WI38 (cell line): ENCODE results near the gene RUNX3.

Source experiments
- H3K4me3 ChIP-seq: 2 replicates; pipeline ENCODE4 v1.5.1; 2011; ENCODE audit warnings: low read depth, mild to moderate bottlenecking, control low read depth, low read length
- TF ChIP-seq, protein P1 (sequence below): IDR thresholded peaks from 2 replicates; pipeline ENCODE4 v1.5.1; 2012; ENCODE audit warnings: low read depth, mild to moderate bottlenecking, control low read depth, low read length

RUNX3 gene

DNA sequence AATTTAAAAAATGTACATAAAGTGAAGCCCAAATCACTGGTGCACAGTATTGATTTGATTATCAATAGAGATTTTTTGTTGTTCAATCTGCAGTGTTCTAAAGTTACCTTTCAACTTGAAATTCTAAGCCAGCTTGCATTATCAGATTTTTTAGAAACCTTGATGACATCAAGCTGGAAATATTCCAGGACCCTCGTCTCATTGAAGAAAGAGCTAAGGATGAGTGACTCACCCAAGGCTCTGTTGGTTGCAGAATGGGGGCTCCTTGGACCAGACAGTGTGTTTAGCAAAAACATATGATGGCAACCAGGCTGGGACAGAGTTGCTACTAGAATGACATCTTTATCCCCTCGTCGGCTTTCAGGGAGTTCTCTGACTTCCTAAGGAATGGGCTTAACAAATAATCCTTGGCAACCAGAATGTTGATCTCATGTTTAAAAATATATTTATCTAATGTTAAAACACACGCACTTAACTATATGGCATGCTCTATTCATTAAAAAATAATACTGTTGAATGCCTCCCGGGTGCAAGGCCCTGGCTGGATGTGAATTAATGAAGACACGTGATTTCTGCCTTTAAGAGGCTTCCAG, 79.7 kb downstream of the RUNX3 start:
- no peak overlapping the region for H3K4me3 ChIP-seq
- TF ChIP-seq, protein P1, sequence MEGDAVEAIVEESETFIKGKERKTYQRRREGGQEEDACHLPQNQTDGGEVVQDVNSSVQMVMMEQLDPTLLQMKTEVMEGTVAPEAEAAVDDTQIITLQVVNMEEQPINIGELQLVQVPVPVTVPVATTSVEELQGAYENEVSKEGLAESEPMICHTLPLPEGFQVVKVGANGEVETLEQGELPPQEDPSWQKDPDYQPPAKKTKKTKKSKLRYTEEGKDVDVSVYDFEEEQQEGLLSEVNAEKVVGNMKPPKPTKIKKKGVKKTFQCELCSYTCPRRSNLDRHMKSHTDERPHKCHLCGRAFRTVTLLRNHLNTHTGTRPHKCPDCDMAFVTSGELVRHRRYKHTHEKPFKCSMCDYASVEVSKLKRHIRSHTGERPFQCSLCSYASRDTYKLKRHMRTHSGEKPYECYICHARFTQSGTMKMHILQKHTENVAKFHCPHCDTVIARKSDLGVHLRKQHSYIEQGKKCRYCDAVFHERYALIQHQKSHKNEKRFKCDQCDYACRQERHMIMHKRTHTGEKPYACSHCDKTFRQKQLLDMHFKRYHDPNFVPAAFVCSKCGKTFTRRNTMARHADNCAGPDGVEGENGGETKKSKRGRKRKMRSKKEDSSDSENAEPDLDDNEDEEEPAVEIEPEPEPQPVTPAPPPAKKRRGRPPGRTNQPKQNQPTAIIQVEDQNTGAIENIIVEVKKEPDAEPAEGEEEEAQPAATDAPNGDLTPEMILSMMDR = no peak

DNA sequence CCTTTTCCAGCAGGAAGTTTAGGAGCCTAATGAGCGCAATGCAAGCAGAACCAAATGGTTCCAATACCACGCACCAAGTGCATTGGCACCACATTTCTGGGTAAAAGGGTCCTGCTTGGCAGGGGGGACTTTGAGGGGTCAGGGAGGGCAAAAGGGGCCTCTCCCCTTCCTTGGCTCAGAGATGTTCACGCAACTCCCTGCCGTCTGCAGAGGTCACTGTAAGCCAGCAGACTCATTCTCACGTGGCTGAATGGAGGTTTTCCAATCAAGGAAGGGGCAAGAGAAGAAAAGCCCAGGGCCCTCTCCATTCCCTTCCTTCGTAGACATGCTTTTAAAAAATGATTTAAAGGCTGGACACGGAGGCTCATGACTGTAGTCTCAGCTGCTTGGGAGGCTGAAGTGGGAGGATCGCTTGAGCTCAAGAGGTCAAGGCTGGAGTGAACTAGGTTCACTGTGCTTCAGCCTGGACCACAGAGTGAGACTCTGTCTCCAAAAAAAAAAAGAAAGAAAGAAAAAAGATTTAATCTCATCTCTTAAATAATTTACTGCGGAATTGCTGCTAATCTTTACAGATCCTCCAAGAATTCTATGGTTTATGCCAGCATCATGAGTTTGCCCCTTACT, 80.3 kb downstream of the RUNX3 start:
- no peak overlapping the region for H3K4me3 ChIP-seq
- TF ChIP-seq, protein P1 = 0 out of 2 replicates have a peak, but pooled peaks have one; percentile 22
